GM12891 (cell line): ENCODE measurements around the gene RABEP2.

Source experiments
- POLR2A ChIP-seq: IDR thresholded peaks from 2 replicates; pipeline ENCODE4 v1.6.1; 2011; ENCODE audit warnings: low read depth, low read length, control low read depth
- SPI1 ChIP-seq: IDR thresholded peaks from 2 replicates; pipeline ENCODE4 v1.6.1; 2011; ENCODE audit warnings: low read depth, low read length, control low read depth
- TAF1 ChIP-seq: IDR thresholded peaks from 2 replicates; pipeline ENCODE4 v1.6.1; 2011; ENCODE audit warnings: low read depth, low read length, control low read depth

GRCh38 chr16:28874406-28874805 is 50.6 kb downstream of the RABEP2 start:
- TF ChIP-seq POLR2A, result no peak
- TF ChIP-seq TAF1, result no peak
- no peak for TF ChIP-seq SPI1
